ELF-1 (cell line): Measurements from ENCODE around the gene LMTK3.
A peak's percentile ranks its signal among the peaks of the same experiment; 100 is the strongest.

Experiments used
- DNase-seq: peaks from one replicate; pipeline ENCODE4 v3.0.0-alpha.2; 2016; ENCODE audit warnings: low read depth, low spot score

Gene LMTK3, protein sequence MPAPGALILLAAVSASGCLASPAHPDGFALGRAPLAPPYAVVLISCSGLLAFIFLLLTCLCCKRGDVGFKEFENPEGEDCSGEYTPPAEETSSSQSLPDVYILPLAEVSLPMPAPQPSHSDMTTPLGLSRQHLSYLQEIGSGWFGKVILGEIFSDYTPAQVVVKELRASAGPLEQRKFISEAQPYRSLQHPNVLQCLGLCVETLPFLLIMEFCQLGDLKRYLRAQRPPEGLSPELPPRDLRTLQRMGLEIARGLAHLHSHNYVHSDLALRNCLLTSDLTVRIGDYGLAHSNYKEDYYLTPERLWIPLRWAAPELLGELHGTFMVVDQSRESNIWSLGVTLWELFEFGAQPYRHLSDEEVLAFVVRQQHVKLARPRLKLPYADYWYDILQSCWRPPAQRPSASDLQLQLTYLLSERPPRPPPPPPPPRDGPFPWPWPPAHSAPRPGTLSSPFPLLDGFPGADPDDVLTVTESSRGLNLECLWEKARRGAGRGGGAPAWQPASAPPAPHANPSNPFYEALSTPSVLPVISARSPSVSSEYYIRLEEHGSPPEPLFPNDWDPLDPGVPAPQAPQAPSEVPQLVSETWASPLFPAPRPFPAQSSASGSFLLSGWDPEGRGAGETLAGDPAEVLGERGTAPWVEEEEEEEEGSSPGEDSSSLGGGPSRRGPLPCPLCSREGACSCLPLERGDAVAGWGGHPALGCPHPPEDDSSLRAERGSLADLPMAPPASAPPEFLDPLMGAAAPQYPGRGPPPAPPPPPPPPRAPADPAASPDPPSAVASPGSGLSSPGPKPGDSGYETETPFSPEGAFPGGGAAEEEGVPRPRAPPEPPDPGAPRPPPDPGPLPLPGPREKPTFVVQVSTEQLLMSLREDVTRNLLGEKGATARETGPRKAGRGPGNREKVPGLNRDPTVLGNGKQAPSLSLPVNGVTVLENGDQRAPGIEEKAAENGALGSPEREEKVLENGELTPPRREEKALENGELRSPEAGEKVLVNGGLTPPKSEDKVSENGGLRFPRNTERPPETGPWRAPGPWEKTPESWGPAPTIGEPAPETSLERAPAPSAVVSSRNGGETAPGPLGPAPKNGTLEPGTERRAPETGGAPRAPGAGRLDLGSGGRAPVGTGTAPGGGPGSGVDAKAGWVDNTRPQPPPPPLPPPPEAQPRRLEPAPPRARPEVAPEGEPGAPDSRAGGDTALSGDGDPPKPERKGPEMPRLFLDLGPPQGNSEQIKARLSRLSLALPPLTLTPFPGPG (N-terminal part only)

DNA sequence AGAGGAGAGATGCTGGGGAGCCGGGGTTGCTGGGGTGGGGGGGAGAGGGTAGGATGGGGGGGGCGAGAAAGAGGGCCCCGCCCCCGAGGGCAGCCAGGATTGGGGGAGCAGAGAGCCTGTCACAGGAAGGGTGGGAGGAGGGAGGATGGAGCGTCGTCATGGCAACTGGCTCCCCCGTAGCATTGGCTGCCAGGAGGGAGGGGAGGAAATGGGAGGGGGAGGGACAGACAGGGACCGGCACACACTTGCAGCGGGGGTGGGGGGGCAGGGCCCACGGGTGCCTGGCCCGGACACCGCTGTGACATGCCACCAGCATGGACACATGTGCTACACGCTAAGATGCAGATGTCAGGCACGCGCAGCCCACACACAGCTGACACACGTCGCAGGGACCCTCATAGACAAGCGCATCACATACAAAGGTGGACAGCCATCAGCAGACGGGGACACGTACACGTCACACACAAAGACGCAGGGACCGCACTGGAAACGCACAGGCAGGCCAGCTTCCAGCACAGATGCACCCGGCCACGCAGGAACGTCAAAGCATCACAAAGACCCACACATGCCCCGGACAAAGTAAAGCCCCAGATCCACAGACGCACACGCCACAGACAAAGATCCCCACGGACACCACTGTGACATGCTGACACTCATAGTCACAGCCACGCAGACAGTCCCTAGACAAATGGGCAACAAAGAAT, at the start of gene LMTK3:
LMTK3 (minus strand) TSS at position 36 of the 704 bp plus-strand sequence. CDS start 259 bp downstream, outside the sequence.
- DNase-seq: no peak

- DNase-seq: no peak
Measured at GRCh38 chr19:48561412-48561811, 49.8 kb upstream of the LMTK3 start.

DNA sequence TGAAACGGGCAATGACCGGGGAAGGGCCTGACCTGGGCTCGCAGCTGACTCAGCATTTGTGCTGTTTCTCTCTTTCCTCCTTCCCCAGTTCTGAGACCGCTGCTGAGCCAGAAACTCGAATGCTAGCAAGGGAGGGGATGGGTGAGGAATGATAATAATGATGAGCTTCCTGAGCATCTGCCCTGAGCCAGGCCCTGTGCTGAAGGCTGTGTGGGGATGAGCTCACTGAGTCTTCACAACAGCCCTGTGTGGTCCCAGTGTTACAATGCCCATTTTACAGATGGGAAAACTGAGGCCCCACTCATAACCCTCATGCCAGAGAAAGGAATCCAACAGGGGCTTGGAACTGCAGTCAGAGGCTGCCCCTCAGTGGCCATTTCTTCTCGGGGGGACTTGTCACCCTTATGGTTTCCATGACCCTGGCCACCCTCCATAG, 48.5 kb upstream of the LMTK3 start:
- DNase-seq: peak; percentile 53

DNA sequence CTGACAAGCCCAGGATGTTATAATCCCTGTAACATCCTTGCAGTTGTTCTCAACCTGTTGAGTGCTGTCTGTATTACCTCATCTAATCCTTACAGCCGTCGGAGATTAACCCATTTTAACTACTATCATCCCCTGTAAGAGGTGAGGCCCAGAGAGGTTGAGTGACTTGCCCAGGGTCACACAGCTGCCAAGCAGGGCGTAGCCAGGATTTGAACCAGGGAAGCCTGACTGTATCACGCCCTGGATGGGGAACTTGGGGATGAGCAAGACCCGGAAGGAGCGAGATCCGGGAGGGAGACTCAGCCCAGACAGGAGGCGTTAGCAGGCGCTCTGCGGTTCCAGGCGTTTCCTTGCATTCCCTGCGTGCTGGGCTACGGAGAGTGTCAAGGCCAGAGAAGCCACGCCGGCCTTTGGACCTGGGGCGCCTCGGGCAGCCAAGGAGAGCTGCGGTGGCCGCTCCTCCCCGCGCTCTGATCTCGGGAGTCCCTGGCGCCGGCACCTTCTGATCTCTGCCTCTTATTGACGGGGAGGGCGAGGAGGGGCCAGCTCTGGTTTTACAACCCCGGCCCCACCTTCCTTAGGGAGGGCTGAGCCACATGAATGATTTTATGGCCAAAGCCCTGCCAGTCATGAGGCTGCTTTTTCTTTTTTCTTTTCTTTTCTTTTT, 46.5 kb upstream of the LMTK3 start:
- peak; percentile 95 for DNase-seq

GRCh38 chr19:48556825-48557224, 45.2 kb upstream of the LMTK3 start:
- no peak for DNase-seq

DNA sequence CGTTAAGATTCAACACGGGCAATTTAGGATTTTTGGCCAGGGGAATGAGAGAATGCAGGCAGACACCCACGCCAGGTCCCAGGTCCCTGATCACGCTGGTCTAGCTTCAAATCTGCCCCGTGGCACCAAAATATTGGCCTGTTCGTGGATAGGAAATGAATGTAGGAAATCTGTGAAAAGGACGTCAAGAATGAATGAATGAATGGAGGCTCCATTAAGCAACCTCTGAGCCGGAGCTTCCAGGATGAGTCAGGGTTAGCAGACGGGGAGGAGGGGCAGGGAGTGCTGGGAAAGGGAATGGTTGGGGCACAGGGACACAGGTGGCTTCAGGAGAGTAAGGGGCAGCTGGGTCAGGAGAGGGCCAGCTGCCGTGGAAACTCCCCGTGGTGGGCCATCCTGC, 44.5 kb upstream of the LMTK3 start:
- peak; percentile 72 for DNase-seq

- peak; percentile 88 for DNase-seq
Measured at GRCh38 chr19:48554385-48555091, 42.9 kb upstream of the LMTK3 start.

DNA sequence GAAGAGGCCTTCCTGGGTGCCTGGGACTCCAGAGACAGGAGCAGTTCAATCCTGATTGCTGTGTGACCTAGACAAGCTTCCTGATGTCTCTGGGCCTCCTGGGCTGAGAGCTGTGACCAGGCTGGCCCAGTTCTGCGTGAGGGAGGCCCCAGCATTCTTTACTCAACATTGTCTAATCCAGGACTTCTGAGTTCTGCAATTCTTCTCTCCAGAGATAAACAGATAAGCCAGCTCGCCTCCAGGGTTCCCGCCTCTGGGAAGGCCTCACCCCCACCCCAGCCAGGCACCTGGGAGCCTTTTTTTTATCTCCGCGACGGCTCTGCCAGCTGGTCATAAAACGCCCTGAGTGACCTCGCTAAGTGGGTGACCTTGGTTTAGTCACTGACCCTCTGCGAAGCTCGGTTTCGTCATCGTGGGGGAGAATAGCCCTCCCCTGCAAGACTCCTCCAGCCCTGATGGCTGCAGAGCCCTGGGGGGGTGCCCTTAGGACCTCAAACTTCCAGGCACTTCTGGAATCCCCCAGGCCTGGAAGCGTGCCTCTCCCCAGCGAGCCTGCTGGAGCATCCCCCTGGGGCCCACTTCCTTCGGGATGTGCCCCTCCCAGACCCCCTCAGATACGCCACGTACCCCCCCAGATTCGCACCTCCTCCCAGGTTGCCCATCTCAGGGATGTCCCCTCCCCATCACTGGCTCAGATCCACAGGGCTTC, 42.2 kb upstream of the LMTK3 start:
- DNase-seq: peak; percentile 95

DNA sequence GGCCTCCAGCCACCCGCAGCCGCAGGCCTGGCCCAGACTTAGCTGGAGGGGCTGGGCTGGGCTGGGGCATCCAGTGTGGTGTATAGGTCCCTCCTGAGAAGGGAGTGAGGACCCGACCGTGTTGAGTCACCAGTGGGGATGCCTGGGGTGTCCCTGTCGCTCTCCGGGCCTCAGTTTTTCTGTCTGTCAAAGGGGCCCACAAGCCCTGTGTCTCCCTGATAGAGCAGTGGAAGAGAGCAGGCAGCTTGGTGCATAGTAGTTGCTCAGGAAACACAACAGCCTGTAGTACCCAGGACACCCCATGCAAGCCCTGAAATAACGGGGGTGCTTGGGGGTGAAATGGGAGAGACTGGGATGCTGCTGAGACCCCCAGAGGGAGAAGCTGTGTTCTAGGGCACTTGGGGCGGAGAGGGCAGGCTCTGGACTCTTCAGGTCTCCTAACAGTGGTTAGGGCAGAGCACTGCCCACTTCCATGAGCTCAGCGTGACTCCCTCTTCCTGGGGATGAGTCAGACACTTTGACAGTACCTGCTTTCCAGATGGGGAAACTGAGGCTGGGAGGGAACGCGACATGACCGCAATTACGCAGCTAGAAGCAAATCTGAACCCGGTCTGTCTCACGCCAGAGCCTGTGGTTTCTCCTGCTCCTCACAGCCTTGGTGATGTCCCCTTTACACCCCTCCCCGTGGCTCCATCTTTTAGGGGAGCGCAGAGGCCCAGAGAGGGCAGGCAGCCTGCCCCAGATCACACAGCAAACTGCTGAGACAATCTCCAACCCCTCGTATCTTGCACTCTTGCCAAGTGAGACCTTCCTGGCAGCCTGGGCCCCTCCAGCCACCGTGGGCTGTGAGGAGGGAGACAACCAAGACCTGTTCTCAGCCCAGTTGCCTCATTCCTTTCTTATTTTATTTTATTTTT, 41.0 kb upstream of the LMTK3 start:
- no peak for DNase-seq

DNA sequence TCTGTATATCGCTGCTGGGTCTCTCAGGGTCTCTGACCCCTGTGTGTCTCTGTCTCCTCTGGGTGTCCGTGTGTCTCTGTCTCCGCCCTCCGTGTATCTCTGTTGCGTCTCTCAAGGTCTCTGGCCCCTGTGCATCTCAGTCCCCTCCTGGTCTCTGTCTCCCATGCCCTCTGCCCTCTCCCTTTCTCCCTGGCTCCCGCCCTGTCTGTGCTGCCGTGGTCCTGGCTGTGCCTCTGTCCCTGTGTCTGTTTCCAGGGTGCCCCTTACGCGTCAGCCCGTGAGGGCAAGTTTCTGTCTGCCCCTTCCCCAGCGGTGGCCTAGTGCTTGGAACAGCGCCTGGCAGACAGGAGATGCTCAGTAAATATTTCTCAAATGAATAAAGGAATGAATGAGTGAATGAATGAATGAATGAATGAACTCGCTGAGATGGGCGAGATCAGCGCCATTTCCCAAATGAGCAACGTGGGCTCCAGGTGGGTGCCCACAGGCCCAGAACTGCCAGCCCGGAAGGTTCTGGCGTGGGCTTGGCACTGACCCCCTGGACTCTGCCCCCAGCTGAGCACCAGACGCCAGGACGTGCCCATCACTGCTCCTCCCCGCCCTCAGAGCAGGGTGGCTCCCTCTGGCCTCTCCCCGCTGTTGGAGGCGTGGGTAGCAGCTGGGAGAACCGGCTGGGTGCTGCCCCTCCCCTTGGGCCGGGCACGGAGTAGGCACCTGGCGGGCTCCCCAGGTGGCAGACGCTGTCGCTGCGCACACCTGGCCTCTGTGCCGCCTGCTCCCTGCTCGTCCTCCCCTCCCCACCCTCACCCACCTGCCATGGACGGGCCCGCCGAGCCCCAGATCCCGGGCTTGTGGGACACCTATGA, 40.0 kb upstream of the LMTK3 start, which contains the start of gene SULT2B1:
SULT2B1 (plus strand) TSS at position 736 of the 866 bp plus-strand sequence; CDS start at position 817, 81 bp downstream.
- DNase-seq: no peak

DNA sequence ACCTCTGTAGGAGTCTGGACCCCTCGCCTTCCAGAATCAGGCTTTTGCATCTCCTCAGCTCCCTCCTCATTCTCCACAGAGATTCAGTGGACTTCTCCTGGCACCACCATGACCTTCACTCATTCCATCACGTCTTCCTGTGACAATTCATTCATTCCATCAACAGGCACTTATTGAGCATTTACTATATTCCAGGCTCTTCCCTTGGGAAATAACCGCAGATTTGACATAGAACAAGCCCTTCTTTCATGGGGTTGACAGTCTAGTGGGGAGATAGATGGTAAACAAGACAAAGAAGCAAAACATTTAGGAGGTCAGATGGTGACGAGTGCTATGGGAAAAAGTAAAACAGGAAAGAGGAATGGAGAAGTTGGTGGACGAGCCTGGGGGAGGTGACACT, 37.7 kb upstream of the LMTK3 start:
- DNase-seq: no peak

GRCh38 chr19:48548253-48548911, 36.7 kb upstream of the LMTK3 start:
- no peak for DNase-seq

DNA sequence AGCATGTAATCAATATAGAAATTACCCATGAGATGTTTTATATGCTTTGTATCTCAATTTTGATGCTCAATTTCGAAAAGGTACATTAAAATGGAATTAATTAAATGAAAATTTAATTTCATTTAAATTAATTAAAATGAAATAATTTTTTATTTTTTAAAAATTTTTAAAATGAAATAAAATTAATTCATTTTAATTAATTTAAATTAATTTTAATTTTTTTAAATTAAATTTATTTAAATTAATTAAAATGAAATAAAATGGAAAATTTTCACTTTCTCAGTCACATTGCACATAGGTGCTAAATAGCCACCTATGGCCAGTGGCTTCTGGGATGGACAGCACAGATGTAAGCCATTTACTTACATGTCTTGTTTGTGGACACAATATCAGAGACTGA, 36.1 kb upstream of the LMTK3 start:
- DNase-seq: no peak

DNA sequence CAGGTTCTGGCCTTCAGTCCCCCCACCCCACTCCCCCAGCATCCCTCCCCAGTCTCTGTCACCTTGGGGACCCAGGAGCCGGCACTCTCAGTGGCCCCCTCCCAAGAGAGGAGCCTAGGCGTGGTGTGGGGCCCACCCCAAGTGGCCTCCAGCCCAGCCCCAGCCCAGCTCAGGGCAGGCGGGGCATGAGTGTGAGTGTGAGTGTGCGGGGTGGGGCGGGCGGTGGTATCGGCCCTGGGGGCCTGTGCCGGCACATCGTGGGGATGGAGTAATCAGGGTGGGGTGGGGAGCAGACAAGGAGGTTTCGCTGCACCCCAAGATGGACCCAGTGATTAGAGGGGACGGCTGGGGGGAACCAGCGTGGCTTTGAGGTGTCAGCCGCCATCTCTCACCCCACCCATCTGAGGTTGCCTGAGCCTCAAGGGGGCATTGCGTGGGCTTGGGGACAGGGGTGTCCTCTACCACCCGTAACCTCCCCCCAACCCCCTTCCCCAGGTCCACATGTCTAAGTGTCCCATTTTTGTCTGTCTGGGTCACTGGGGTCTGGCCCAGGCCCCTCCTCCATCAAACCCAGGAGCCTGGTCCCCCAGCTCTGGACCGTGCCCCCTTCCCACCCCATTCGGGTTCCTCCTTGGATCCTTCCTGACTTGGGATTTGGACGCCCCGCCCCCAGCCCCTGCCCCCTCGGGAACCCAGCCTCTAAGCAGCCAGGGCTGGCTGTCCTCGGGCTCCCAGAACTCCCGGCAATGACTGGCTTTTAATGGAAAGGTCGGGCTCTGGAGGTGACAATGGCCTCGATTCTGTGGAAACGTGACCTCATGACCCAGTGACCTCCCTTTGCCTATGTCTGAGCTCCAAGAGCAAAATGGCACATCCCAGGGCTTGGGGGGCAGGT, 33.5 kb upstream of the LMTK3 start:
- no peak for DNase-seq

DNA sequence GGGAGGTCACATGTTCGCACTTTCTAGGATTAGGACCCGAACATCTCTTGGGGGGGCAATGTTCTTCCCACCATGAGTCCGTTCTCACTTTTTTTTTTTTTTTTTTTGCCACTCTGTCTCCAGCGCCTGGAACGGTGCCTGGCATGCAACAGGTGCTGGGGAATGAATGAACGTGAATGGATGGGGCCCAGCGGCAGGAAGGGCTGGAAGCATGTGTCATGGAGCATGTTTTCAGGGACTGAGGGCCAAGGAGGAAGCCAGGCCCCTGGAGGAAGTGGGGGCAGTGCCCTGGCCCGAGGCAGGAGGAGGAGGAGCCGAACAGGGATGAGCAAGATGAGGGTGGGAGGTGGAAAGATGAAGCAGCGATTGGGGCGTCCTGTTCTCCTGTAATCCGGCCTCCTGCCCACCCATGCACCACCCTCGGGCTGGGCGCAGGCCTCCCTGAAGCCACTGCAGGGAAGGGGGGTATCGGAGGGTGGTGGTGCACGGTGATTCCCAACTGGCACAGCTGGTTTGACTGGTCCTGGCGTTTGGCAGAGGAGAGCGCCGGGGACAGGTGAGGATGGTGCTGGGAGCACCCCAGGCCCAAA, 31.6 kb upstream of the LMTK3 start:
- DNase-seq: peak; percentile 46
